Mammary epithelial cell (primary cell): Measurements from ENCODE around the gene KCNH5.

Experiments
- EZH2 ChIP-seq: IDR thresholded peaks from 2 replicates; pipeline ENCODE4 v1.6.1; 2012; ENCODE audit warnings: low read length, inconsistent platforms, borderline replicate concordance
- TF ChIP-seq, protein P1 (sequence below), 2 donors: IDR thresholded peaks in 1 of 2; conservative IDR thresholded peaks in 1 of 2; 2 replicates each; pipeline ENCODE4 v1.5.1; 2011 to 2012; ENCODE audit warnings: inconsistent platforms in 2 of 2, low read length in 2 of 2, mild to moderate bottlenecking in 2 of 2, control low read depth in 1 of 2, low read depth in 1 of 2; ENCODE audit not compliant: insufficient read depth in 1 of 2; ENCODE audit errors: extremely low read depth in 1 of 2

DNA sequence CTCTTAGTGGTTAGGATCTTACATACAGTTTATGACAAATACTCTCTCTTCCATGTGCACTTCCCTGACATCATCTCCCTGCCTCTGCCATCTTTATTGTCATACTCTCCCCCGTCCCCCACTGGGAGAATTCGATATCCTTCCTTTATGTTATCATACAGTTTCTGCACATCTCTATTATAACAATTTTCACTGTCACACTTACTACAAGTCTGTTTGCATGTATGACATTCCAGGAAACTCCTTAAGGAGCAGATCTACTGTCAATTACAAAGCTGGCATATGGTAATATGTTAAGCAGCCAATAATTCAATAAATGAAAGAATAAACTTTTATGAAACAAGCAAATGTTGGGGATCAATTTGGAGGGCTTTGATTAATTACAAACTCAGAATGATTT lies 91.1 kb downstream of the KCNH5 start:
- TF ChIP-seq, protein P1, sequence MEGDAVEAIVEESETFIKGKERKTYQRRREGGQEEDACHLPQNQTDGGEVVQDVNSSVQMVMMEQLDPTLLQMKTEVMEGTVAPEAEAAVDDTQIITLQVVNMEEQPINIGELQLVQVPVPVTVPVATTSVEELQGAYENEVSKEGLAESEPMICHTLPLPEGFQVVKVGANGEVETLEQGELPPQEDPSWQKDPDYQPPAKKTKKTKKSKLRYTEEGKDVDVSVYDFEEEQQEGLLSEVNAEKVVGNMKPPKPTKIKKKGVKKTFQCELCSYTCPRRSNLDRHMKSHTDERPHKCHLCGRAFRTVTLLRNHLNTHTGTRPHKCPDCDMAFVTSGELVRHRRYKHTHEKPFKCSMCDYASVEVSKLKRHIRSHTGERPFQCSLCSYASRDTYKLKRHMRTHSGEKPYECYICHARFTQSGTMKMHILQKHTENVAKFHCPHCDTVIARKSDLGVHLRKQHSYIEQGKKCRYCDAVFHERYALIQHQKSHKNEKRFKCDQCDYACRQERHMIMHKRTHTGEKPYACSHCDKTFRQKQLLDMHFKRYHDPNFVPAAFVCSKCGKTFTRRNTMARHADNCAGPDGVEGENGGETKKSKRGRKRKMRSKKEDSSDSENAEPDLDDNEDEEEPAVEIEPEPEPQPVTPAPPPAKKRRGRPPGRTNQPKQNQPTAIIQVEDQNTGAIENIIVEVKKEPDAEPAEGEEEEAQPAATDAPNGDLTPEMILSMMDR (conservative IDR thresholded peaks at IDR 0.05 in 1 of 2, IDR thresholded peaks at IDR 0.05 in 1 of 2; ENCODE audit: extremely low read depth in 1 of 2, insufficient read depth in 1 of 2, low read depth in 1 of 2, low read length in 2 of 2): no peak
- TF ChIP-seq EZH2: no peak
